ENCODE data around the gene ARHGEF37.
"Not testable (repeated sequence)": the region's sequence is repeated elsewhere in the genome, so short reads cannot be mapped to it uniquely, and the experiment has no call there.

Gene ARHGEF37

GRCh38 chr5:149581192-149581861, at the start of gene ARHGEF37:
Gene ARHGEF37 (plus strand): TSS chr5:149581498. CDS start chr5:149597770, 16,272 bp downstream.
- DNase-seq = peak; percentile 50 to 58
- peaks cover 23% of the 10 kb centered on the region for H3K4me1 Mint-ChIP-seq
- peak; percentile 87 for ATAC-seq
- H3K27me3 Mint-ChIP-seq = peaks cover 9% of the 10 kb centered on the region
- H3K4me3 Mint-ChIP-seq = peak within 1 kb of the TSS; percentile 75 to 87
- H3K27ac Mint-ChIP-seq = peak within 1 kb of the TSS; percentile 15 to 46
- no peaks in the 10 kb centered on the region for H3K9me3 Mint-ChIP-seq

GRCh38 chr5:149532413-149532812, 48.9 kb upstream of the ARHGEF37 start:
- H3K4me1 Mint-ChIP-seq = peaks cover 66% of the 10 kb centered on the region
- DNase-seq (no peak), ATAC-seq (no peak)
- no peak overlapping the region for H3K27ac Mint-ChIP-seq
- no peaks in the 10 kb centered on the region for H3K9me3 Mint-ChIP-seq
- no peaks in the 10 kb centered on the region for H3K27me3 Mint-ChIP-seq
- no peak overlapping the region for H3K4me3 Mint-ChIP-seq

DNA sequence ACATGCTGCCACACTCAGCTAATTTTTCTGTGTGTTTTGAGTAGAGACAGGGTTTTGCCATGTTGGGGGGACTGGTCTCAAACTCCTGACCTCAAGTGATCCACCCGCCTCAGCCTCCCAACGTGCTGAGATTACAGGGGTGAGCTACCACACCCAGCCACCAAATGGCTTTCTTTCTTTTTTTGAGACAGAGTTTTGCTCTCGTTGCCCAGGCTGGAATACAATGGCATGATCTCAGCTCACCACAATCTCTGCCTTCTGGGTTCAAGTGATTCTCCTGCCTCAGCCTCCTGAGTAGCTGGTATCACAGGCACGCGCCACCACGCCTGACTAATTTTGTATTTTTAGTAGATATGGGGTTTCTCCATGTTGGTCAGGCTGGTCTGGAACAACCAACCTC, 45.5 kb upstream of the ARHGEF37 start:
- H3K9me3 Mint-ChIP-seq = not testable (repeated sequence)
- peak overlapping the region in 1 of 2 donors; percentile 66 for H3K27ac Mint-ChIP-seq
- peaks cover 47% of the 10 kb centered on the region for H3K4me1 Mint-ChIP-seq

GRCh38 chr5:149537374-149537975, 43.8 kb upstream of the ARHGEF37 start:
- no peaks in the 10 kb centered on the region for H3K27me3 Mint-ChIP-seq
- no peak overlapping the region for H3K27ac Mint-ChIP-seq
- peaks cover 50% of the 10 kb centered on the region for H3K4me1 Mint-ChIP-seq
- no peak overlapping the region for H3K4me3 Mint-ChIP-seq
- ATAC-seq (no peak), DNase-seq (no peak)
- H3K9me3 Mint-ChIP-seq = no peaks in the 10 kb centered on the region

More for the DNA sequence above, 45.5 kb upstream of the ARHGEF37 start:
- H3K4me3 Mint-ChIP-seq, H3K27me3 Mint-ChIP-seq, DNase-seq, ATAC-seq: not testable (repeated sequence)

GRCh38 chr5:149540089-149540488, 41.2 kb upstream of the ARHGEF37 start:
- no peak overlapping the region for H3K27ac Mint-ChIP-seq
- no peak for ATAC-seq

GRCh38 chr5:149541893-149542292, 39.4 kb upstream of the ARHGEF37 start:
- Mint-ChIP-seq H3K27ac (peak overlapping the region in 1 of 2 donors; percentile 46), H3K4me3 (no peak overlapping the region)

More at GRCh38 chr5:149540089-149540488, 41.2 kb upstream of the ARHGEF37 start:
- Mint-ChIP-seq H3K27me3 (no peaks in the 10 kb centered on the region), H3K9me3 (no peaks in the 10 kb centered on the region), H3K4me3 (peak overlapping the region; percentile 3 to 42), H3K4me1 (peaks cover 43% of the 10 kb centered on the region)
- no peak for DNase-seq

DNA sequence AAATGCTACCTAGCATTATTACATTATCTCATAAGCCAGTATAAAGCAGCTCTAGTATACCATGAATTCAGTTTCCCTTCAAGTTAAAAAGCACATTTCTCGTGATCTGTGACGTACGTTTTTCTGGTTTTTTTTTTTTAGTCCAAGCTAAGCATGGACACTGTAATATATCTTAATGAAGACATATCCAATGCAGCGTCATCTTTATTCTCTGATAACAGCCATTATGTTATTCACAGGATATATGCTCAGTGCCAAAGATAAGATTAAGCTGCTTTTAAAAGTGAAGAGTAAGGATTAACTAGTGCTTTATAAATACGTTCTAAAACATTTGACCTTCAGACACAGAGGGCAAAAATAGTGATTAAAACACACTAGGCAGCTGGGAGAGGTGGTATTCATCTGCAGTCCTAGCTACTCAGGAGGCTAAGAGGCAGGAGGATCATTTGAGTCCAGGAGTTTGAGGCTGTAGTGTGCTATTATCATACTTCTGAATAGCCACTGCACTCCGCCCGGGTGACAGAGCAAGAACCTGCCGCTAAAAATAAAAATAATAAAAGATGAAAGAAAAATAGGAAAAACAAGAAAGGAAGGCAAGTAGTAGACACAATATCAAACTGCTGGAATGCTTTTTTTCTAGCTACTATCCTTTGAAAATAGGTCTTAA, 37.8 kb upstream of the ARHGEF37 start:
- Mint-ChIP-seq H3K27me3 (no peaks in the 10 kb centered on the region), H3K9me3 (no peaks in the 10 kb centered on the region), H3K4me3 (peak overlapping the region in 1 of 2 donors; percentile 2), H3K4me1 (peaks cover 66% of the 10 kb centered on the region), H3K27ac (peak overlapping the region in 1 of 2 donors; percentile 4)
- no peak for ATAC-seq
- DNase-seq = no peak

More at GRCh38 chr5:149541893-149542292, 39.4 kb upstream of the ARHGEF37 start:
- ATAC-seq (no peak), DNase-seq (no peak)
- H3K4me1 Mint-ChIP-seq = peaks cover 52% of the 10 kb centered on the region
- H3K9me3 Mint-ChIP-seq = no peaks in the 10 kb centered on the region
- no peaks in the 10 kb centered on the region for H3K27me3 Mint-ChIP-seq

GRCh38 chr5:149544028-149544420, 37.3 kb upstream of the ARHGEF37 start:
- Mint-ChIP-seq H3K27me3 (no peaks in the 10 kb centered on the region), H3K4me3 (no peak overlapping the region), H3K27ac (no peak overlapping the region), H3K9me3 (no peaks in the 10 kb centered on the region), H3K4me1 (peaks cover 70% of the 10 kb centered on the region)
- ATAC-seq (no peak), DNase-seq (no peak)

DNA sequence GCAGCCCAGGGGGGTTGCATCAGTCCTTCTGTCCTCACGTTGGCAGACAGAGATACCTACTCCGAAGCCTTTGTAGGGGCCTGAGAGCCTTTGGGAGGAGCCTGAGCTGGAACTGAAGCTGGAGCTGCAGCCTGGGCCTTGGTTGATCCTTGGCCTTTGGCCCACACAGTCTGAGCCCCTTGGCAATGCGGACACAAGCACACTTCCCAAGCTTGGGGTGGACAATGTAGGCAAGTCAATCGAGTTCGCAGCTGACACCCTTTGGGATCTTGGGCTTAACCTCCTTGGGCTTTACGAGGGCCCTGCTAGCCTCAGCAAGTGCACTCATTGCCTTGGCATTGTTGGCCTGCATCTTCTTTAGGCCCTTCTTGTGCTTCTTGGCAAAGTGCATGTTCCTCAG, 36.0 kb upstream of the ARHGEF37 start:
- DNase-seq (no peak), ATAC-seq (no peak)
- no peak overlapping the region for H3K4me3 Mint-ChIP-seq
- no peak overlapping the region for H3K27ac Mint-ChIP-seq
- H3K4me1 Mint-ChIP-seq = peaks cover 68% of the 10 kb centered on the region
- no peaks in the 10 kb centered on the region for H3K27me3 Mint-ChIP-seq
- H3K9me3 Mint-ChIP-seq = no peaks in the 10 kb centered on the region

GRCh38 chr5:149546974-149547373, 34.3 kb upstream of the ARHGEF37 start:
- DNase-seq = no peak
- H3K27ac Mint-ChIP-seq = no peak overlapping the region
- no peak for ATAC-seq
- peaks cover 59% of the 10 kb centered on the region for H3K4me1 Mint-ChIP-seq
- H3K4me3 Mint-ChIP-seq = peak overlapping the region; percentile 47 to 99
- no peaks in the 10 kb centered on the region for H3K27me3 Mint-ChIP-seq
- H3K9me3 Mint-ChIP-seq = no peaks in the 10 kb centered on the region

GRCh38 chr5:149549461-149550267, 31.6 kb upstream of the ARHGEF37 start:
- H3K27ac Mint-ChIP-seq = peak overlapping the region; percentile 100
- H3K27me3 Mint-ChIP-seq = no peaks in the 10 kb centered on the region
- H3K9me3 Mint-ChIP-seq = no peaks in the 10 kb centered on the region
- DNase-seq (peak; percentile 43 to 58), ATAC-seq (peak; percentile 42)
- peak overlapping the region; percentile 98 to 99 for H3K4me3 Mint-ChIP-seq
- peaks cover 51% of the 10 kb centered on the region for H3K4me1 Mint-ChIP-seq

DNA sequence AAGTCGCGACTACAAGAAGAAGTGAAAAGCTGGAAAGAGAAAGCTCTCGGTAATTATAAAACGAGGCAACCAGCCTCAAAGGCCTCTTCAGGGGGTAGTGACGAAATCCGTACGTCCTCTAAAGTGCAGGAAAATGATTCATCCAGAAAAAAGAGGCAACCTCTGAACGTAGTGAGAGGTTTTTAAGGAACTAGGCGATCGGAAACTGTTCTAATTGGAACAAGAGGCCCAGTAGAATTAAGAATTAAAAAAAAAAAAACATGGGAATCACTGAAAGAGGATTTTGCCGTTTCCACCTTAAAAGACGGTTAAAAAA, 31.1 kb upstream of the ARHGEF37 start:
- Mint-ChIP-seq H3K27me3 (no peaks in the 10 kb centered on the region), H3K4me1 (peaks cover 45% of the 10 kb centered on the region), H3K9me3 (no peaks in the 10 kb centered on the region), H3K4me3 (peak overlapping the region; percentile 98 to 99), H3K27ac (peak overlapping the region; percentile 100)
- ATAC-seq (no peak), DNase-seq (no peak)

DNA sequence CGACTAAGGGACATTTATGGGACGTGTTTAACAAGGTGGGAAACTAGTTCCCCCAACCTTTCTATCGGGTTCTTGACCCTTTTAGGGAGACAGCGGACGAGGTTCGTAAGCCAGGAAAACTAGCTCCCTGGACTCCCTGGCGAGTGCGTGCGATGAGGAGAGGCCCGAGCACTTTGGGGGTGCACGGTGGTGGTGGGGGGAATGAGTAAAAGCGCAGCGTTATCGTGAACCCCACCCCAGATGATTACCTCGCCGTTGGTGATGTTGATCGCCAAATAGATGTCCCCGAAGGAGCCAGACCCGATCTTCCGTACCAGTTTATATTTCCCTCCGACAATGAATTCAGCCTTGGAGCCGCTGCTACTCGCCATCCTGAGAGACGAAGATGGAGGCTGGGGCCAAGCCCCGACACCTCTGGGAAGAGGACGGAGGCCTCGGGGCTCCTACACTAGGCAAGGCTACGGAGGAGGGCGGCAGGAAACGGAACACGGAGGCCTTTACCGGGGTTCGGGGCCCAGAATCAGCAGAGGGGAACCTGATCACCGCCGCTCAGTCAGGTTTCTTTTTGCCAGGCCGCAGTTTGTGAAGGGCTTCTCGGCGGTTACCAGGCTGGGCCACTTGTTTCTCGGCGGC, 30.6 kb upstream of the ARHGEF37 start:
- ATAC-seq = peak; percentile 8
- Mint-ChIP-seq H3K4me1 (peaks cover 40% of the 10 kb centered on the region), H3K9me3 (no peaks in the 10 kb centered on the region), H3K27me3 (no peaks in the 10 kb centered on the region), H3K4me3 (peak overlapping the region; percentile 98 to 99), H3K27ac (peak overlapping the region; percentile 100)
- DNase-seq = no peak

DNA sequence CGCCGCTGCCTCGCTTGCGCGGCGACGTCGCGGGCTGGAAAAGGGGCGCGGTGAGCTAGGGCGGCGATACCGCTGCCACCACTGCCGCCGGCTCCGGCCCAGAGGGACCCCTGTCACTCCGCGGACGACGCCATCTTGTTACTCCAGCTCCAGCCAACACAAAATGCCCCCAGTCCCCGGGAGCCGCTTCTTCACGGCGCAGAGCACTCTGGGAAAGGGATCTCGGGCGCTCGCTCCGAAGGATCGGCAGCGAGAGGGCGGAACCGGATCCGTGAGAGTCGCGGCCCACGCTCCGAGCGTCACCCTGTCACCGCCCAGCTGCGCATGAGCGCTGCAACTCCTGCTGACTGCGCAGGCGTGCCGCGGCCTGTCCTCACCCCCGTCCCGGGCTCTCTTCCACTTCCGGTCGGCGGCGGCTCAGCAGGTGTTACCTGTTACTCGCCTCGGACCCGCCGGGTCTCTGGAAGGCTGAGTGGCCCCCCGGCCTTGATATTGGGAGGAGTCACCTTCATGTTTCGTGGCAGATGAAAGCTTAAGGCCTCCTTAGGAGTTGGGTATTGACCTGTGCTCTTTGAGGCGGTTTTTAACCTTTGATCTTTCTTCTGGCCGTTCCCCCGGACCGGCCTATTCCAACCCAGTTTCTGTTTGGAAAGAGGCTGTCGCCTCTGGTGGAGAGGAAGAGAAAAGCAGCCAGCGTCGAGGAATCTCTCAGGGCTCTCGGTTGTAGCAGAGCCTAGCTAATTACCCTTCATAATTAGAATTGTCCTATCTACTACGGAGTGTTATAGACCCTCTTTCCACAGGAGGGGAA, 29.9 kb upstream of the ARHGEF37 start, which contains the start of gene CSNK1A1:
TSS of gene CSNK1A1 (minus strand) at position 213 of the 811 bp plus-strand sequence. CDS start 475 bp downstream, outside the sequence.
- peak; percentile 93 for ATAC-seq
- peak; percentile 99 for DNase-seq
- Mint-ChIP-seq H3K4me1 (peaks cover 33% of the 10 kb centered on the region), H3K27me3 (no peaks in the 10 kb centered on the region), H3K9me3 (no peaks in the 10 kb centered on the region), H3K4me3 (peak within 1 kb of the TSS; percentile 98 to 99), H3K27ac (peak within 1 kb of the TSS; percentile 100)

All from stimulated activated naive CD8-positive, alpha-beta T cell treated with anti-CD3 and anti-CD28 coated beads, Interleukin-15, amount 100 ng/mL, for 72 hours (primary cell).